Measurements from ENCODE around the gene DMD.

DNA sequence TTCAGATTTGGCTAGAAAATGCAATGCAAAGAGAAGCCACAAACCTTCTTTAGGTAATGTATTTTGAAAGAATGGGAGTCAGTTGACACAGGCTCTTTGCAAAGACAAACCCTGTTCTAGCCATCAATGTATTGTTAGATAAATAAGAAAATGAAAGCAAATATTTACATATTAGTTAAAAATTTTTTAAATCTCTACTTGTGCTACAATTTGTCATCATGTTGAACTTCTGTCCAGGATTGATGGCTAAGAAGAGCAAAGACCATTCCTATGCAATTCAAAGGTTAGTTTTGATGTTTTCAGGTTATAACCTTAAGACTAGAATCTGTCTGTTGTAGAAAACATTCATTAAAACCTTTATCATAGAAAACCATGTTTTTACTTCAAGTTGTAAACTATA is 1350.7 kb downstream of the DMD start:
- TF ChIP-seq POLR2AphosphoS5 (IDR thresholded peaks at IDR 0.05; ENCODE audit: low read depth, low read length) (no peak), POLR2A (IDR thresholded peaks at IDR 0.05; ENCODE audit: control extremely low read depth in 1 of 2, low read depth in 2 of 2, low read length in 2 of 2) (no peak), POU5F1 (IDR thresholded peaks at IDR 0.05; ENCODE audit: low read depth, low read length) (no peak), SUZ12 (IDR thresholded peaks at IDR 0.05; ENCODE audit: low read length) (no peak), SP2 (IDR thresholded peaks at IDR 0.05; ENCODE audit: low read length) (no peak)
- TF ChIP-seq, protein P1, sequence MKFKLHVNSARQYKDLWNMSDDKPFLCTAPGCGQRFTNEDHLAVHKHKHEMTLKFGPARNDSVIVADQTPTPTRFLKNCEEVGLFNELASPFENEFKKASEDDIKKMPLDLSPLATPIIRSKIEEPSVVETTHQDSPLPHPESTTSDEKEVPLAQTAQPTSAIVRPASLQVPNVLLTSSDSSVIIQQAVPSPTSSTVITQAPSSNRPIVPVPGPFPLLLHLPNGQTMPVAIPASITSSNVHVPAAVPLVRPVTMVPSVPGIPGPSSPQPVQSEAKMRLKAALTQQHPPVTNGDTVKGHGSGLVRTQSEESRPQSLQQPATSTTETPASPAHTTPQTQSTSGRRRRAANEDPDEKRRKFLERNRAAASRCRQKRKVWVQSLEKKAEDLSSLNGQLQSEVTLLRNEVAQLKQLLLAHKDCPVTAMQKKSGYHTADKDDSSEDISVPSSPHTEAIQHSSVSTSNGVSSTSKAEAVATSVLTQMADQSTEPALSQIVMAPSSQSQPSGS (IDR thresholded peaks at IDR 0.05; ENCODE audit: low read length) = no peak
- TF ChIP-seq, protein P2, sequence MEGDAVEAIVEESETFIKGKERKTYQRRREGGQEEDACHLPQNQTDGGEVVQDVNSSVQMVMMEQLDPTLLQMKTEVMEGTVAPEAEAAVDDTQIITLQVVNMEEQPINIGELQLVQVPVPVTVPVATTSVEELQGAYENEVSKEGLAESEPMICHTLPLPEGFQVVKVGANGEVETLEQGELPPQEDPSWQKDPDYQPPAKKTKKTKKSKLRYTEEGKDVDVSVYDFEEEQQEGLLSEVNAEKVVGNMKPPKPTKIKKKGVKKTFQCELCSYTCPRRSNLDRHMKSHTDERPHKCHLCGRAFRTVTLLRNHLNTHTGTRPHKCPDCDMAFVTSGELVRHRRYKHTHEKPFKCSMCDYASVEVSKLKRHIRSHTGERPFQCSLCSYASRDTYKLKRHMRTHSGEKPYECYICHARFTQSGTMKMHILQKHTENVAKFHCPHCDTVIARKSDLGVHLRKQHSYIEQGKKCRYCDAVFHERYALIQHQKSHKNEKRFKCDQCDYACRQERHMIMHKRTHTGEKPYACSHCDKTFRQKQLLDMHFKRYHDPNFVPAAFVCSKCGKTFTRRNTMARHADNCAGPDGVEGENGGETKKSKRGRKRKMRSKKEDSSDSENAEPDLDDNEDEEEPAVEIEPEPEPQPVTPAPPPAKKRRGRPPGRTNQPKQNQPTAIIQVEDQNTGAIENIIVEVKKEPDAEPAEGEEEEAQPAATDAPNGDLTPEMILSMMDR (IDR thresholded peaks at IDR 0.05; ENCODE audit: control extremely low read depth in 1 of 3, insufficient read depth in 1 of 3, low read depth in 1 of 3, low read length in 3 of 3) = no peak
- TF ChIP-seq, protein P3, sequence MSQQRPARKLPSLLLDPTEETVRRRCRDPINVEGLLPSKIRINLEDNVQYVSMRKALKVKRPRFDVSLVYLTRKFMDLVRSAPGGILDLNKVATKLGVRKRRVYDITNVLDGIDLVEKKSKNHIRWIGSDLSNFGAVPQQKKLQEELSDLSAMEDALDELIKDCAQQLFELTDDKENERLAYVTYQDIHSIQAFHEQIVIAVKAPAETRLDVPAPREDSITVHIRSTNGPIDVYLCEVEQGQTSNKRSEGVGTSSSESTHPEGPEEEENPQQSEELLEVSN (IDR thresholded peaks at IDR 0.05) = no peak

All from H1 (cell line).